HEK293T (cell line): ENCODE data around the gene RSAD2.

Experiments used
- CTCF ChIA-PET: fragments of 350-600 bp; formaldehyde crosslinking; extraction: SDS; loops from one replicate; lab custom pipeline; 2021; ENCODE audit warnings: antibody characterized with exemption, inconsistent platforms; lab: Yijun Ruan, JAX
- POLR2A ChIA-PET: fragments of 350-600 bp; formaldehyde crosslinking; extraction: SDS; loops from one replicate; lab custom pipeline; 2020; ENCODE audit warnings: antibody characterized with exemption, inconsistent platforms; lab: Yijun Ruan, JAX
- DNase-seq: peaks from one replicate; pipeline ENCODE4 v3.0.0; 2012; ENCODE audit warnings: mixed read lengths; ENCODE audit errors: extremely low spot score
- ARNT ChIP-seq: fragments of 450-650 bp; IDR thresholded peaks from 2 replicates; pipeline ENCODE4 v1.6.1; 2017; ENCODE audit warnings: mild to moderate bottlenecking
- BHLHE40 ChIP-seq: fragments of 450-650 bp; IDR thresholded peaks from 2 replicates; pipeline ENCODE4 v1.6.1; 2016; ENCODE audit warnings: mild to moderate bottlenecking, moderate library complexity, borderline replicate concordance
- CTBP1 ChIP-seq: fragments of 450-650 bp; IDR thresholded peaks from 2 replicates; pipeline ENCODE4 v1.6.1; 2016; ENCODE audit warnings: borderline replicate concordance
- ELF4 ChIP-seq: fragments of 450-650 bp; IDR thresholded peaks from 2 replicates; pipeline ENCODE4 v1.6.1; 2017; ENCODE audit warnings: antibody characterized with exemption
- FOXA1 ChIP-seq: fragments of 450-650 bp; IDR thresholded peaks from 2 replicates; pipeline ENCODE4 v1.6.1; 2016; ENCODE audit warnings: mild to moderate bottlenecking
- FOXK2 ChIP-seq: fragments of 450-650 bp; IDR thresholded peaks from 2 replicates; pipeline ENCODE4 v1.6.1; 2016; ENCODE audit warnings: mild to moderate bottlenecking
- FOXM1 ChIP-seq: fragments of 450-650 bp; IDR thresholded peaks from 2 replicates; pipeline ENCODE4 v1.6.1; 2017; ENCODE audit warnings: mild to moderate bottlenecking, borderline replicate concordance
- HDGF ChIP-seq: fragments of 450-650 bp; IDR thresholded peaks from 2 replicates; pipeline ENCODE4 v1.6.1; 2017; ENCODE audit warnings: antibody characterized with exemption, borderline replicate concordance
- L3MBTL2 ChIP-seq: fragments of 450-650 bp; conservative IDR thresholded peaks from 2 replicates; pipeline ENCODE4 v1.6.1; 2016; ENCODE audit warnings: mild to moderate bottlenecking
- LEF1 ChIP-seq: fragments of 450-650 bp; IDR thresholded peaks from 2 replicates; pipeline ENCODE4 v1.6.1; 2017; ENCODE audit warnings: mild to moderate bottlenecking, borderline replicate concordance
- NFRKB ChIP-seq: fragments of 450-650 bp; IDR thresholded peaks from 2 replicates; pipeline ENCODE4 v1.6.1; 2016; ENCODE audit warnings: mild to moderate bottlenecking, moderate library complexity
- SP1 ChIP-seq: fragments of 450-650 bp; IDR thresholded peaks from 2 replicates; pipeline ENCODE4 v1.6.1; 2017
- SUZ12 ChIP-seq: fragments of 450-650 bp; IDR thresholded peaks from 2 replicates; pipeline ENCODE4 v1.6.1; 2016; ENCODE audit warnings: mild to moderate bottlenecking
- TARDBP ChIP-seq: fragments of 450-650 bp; IDR thresholded peaks from 2 replicates; pipeline ENCODE4 v1.6.1; 2016
- ZNF384 ChIP-seq: fragments of 450-650 bp; IDR thresholded peaks from 2 replicates; pipeline ENCODE4 v1.6.1; 2016
- TF ChIP-seq, protein P1 (sequence below): fragments of 450-650 bp; IDR thresholded peaks from 2 replicates; pipeline ENCODE4 v1.6.1; 2016

The RSAD2 gene

DNA sequence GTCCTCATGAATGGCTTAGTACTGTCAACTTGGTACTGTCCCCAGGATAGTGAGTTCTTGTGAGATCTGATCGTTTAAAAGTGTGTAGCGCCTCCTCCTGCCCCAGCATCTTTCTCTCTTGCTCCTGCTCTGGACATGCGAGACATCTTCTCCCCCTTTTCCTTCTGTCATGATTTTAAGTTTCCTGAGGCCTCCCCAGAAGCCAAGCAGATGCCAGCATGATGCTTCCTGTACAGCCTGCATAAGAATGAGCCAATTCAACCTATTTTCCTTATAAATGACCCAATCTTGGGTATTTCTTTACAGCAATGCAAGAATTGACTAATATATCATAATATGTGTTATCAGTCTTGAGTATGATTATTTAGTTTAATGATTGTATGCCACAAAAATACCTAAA, 3.5 kb upstream of the RSAD2 start:
- TF ChIP-seq SUZ12 (no peak), HDGF (no peak)
- POLR2A ChIA-PET = no interaction called here
- CTCF ChIA-PET = no interaction called here
- DNase-seq = no peak

DNA sequence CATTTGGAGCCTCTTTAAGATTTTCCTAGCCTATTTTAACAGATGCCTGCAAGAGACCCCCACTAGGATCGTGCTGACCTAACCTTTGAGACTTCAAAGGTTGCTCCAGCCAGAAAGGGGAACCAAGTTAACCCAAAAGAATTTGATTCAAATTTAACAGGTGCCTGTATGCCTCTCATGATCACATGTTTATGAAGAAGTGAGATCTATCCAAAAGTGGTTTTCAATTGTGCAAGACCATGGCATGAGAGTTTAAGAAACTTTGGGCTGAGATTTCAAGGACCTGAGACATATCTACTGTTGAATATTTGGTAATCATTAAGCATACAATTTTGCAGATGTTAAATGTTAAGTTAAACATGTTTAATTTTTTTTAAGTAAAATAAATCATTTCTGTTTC, 1.3 kb upstream of the RSAD2 start:
- ChIA-PET POLR2A (no interaction called here), CTCF (no interaction called here)
- DNase-seq = no peak
- TF ChIP-seq ARNT (no peak), HDGF (no peak), SUZ12 (no peak), FOXM1 (no peak), FOXK2 (no peak), SP1 (no peak), ZNF384 (no peak), LEF1 (no peak), CTBP1 (no peak), ELF4 (no peak), BHLHE40 (no peak), FOXA1 (no peak), TARDBP (no peak), NFRKB (no peak), L3MBTL2 (no peak)
- TF ChIP-seq, protein P1, sequence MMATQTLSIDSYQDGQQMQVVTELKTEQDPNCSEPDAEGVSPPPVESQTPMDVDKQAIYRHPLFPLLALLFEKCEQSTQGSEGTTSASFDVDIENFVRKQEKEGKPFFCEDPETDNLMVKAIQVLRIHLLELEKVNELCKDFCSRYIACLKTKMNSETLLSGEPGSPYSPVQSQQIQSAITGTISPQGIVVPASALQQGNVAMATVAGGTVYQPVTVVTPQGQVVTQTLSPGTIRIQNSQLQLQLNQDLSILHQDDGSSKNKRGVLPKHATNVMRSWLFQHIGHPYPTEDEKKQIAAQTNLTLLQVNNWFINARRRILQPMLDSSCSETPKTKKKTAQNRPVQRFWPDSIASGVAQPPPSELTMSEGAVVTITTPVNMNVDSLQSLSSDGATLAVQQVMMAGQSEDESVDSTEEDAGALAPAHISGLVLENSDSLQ = no peak

DNA sequence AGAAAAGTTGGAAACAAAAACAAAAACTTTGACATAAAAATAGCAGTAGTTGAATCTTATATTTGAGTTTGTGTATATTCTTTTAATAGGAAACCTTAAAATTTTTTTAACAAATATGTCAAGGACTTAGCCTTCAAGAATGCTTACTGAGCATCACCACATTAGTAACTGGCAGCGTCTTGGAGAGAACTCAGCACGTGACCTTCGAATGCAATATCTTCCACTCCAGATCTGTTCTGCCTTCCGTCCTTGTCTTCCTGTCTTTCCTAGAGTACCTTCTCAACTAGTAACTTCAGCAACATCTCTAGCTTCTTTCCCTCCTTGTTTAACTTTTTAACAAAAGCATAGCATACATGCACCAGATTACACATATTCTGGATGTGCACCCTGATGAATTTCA, 972 bp downstream of the RSAD2 start:
- ChIA-PET CTCF (no interaction called here), POLR2A (no interaction called here)
- no peak for DNase-seq
- no peak for TF ChIP-seq BHLHE40
- TF ChIP-seq ARNT = no peak
- TF ChIP-seq SP1 = no peak
- no peak for TF ChIP-seq L3MBTL2
- TF ChIP-seq ELF4 = no peak
- no peak for TF ChIP-seq FOXK2
- TF ChIP-seq TARDBP = no peak

DNA sequence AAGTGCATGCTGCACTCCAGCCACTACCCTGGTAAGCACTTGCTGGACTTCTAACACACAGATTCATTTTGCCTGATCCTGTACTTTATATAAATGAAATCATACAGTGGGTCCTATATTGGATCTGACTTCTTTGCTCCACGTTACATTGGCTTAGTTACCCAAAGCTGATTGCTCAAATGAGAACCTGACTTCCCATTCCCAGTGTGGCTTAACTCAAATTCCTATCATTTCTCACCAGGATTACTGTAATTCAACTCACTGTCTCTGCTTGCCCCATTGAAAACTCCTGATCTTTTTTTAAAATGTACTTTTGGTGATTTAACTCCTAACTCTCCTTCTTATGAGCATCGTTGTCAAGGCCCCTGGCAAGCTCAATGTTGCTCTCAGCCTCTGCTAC, 1.4 kb downstream of the RSAD2 start:
- ChIA-PET POLR2A (no interaction called here), CTCF (no interaction called here)
- no peak for TF ChIP-seq ARNT
- no peak for TF ChIP-seq NFRKB
- TF ChIP-seq FOXM1 = no peak
- no peak for DNase-seq

DNA sequence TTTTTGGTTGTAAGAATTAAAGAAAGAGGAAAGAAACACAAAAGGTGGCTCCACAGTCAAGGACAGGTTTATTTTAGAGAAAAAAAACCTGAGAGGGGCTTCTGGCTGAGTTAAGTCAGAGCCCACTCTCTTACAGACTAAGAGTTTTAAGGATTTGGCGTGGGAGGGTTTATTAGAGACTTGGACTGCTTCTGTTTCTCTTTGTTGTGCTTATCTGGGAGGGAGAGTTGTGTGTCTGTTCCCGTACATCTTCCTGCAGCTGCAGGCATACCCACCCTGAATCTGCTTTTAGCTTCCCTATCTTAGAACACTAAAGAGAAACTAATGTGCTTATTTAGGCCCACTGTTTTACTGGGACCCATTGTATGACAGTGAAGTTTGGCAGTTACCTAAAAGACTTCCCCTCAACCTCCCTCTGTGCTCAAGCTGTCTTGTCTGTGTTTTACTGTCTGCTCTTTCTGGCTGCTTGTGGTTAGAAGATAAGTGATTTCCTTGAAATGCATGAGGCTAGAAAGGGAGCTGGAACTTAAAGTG, 2.7 kb downstream of the RSAD2 start:
- TF ChIP-seq SUZ12 (no peak), ZNF384 (no peak), FOXM1 (no peak), NFRKB (no peak), FOXA1 (no peak), ELF4 (no peak), L3MBTL2 (no peak)
- CTCF ChIA-PET = no interaction called here
- POLR2A ChIA-PET = no interaction called here
- DNase-seq = no peak

DNA sequence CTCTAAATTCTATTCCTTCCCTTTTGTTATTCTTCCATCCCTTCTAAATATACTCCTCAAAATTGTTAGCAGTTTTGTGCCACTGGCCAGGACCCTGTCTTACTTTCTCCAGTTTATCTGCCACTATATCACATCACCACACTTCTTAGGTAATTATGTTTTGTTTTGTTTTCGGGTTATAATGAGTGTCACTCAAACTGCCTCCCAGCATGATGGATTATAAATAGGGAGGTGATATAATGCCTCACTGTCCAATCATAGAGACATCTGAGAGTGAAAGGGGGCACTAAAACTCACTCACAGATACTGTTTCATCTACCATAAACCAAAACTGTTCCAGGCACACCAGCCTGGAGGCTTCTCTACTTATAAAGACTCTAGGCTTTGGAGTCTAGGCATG, 3.5 kb downstream of the RSAD2 start:
- TF ChIP-seq TARDBP (no peak), ELF4 (no peak)
- TF ChIP-seq, protein P1 = peak; percentile 90
- ChIA-PET CTCF (no interaction called here), POLR2A (no interaction called here)
- no peak for DNase-seq

DNA sequence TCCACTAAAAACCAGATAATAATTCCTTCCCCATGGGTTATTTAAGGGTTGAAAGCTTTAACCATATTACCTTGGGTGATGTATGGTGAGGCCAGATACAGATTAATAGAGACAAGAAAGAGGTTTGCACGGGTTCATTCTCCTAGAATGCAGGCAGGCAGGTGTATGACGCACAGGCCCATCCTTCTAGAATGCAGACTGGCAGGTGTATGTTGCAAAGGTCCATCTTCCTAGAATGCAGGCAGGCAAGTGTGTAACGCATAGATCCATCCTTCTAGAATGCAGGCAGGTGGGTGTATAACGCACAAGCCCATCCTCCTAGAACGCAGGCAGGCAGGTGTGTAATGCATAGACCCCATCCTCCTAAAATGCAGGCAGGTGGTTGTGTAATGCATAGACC, 3.9 kb downstream of the RSAD2 start:
- no peak for TF ChIP-seq FOXM1
- no peak for TF ChIP-seq TARDBP
- no peak for TF ChIP-seq HDGF
- TF ChIP-seq FOXA1 = no peak
- no peak for TF ChIP-seq NFRKB
- TF ChIP-seq CTBP1 = no peak
- TF ChIP-seq LEF1 = no peak
- TF ChIP-seq SUZ12 = no peak
- POLR2A ChIA-PET = no interaction called here
- CTCF ChIA-PET = no interaction called here
- no peak for DNase-seq

DNA sequence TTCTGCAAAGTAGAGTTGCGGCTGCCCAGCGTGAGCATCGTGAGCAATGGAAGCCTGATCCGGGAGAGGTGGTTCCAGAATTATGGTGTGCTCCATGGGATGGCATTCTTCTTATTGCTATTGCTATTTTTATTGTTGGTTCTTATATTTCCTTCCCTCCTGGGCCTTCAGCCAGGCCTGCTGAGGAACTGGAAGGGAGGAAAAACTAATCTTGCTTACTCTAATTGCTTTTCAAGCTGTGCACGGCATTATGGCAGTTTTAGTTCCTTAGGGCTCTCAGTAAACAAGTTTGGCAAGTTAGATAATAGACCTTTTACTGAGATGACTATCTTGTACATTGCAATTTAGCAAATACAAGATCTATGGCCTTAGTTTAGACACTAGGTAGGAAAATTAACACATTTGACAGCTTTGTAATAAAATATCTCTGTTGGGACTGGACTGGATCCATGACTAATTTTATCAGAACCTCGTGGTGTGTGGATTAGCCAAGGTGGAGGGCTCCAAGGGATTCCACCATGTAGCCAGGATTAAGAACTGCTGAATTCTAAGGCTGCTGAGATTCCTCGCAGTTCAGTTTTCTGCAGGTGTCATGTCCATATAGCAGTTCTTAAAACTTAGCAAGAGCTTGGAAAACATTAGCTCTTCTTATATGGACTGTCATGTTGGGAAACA, 6.0 kb downstream of the RSAD2 start:
- CTCF ChIA-PET = no interaction called here
- POLR2A ChIA-PET = no interaction called here
- TF ChIP-seq NFRKB (no peak), FOXA1 (no peak), FOXK2 (no peak), FOXM1 (no peak), TARDBP (no peak), ARNT (no peak), HDGF (no peak), CTBP1 (no peak), SP1 (no peak), L3MBTL2 (no peak), ELF4 (no peak)
- TF ChIP-seq, protein P1 = no peak
- DNase-seq = no peak
